Astrocyte (in vitro differentiated cells and primary cell): ENCODE data around the gene KPNA2.

Experiments
- CTCF ChIP-seq: IDR thresholded peaks from 2 replicates; pipeline ENCODE4 v1.5.1; 2011; ENCODE audit warnings: low read depth, mild to moderate bottlenecking, inconsistent platforms, low read length, moderate library complexity; ENCODE audit not compliant: insufficient read depth
- EZH2 ChIP-seq: IDR thresholded peaks from 2 replicates; pipeline ENCODE4 v1.6.1; 2012; ENCODE audit warnings: mild to moderate bottlenecking, low read length, inconsistent platforms; ENCODE audit not compliant: insufficient read depth

DNA sequence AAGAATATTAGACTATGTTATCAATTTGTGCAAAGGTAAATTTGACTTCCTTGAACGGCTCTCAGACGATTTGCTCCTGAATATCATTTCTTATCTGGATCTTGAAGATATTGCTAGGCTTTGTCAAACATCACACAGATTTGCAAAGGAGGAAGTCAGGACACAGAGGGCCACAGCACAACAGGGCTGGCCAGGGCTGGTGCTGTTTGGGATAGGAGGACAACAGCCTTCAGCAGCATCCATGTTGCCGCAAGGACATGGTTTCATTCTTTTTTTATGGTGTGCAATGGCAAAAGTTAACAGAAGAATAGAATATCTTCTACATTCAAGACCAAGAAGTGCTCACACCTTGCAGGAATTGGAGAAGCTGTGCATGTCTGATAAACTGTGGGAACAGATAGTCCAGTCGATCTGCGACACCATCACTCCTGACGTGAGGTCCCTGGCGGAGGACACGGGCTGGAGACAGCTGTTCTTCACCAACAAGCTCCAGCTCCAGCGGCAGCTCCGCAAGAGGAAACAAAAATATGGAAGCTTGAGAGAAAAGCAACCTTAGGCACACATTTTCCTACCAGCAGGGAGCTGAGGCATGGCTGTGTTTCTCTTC lies 59.8 kb downstream of the KPNA2 start:
- TF ChIP-seq CTCF (no peak), EZH2 (no peak)
